Ovary (tissue), 9 donors: ENCODE measurements around the gene TPCN2. TPM values are rescaled to one million over a fixed set of nuclear protein-coding genes. Genes with fewer than 3 reads are reported as not detected.
A peak's percentile ranks its signal among the peaks of the same experiment; 100 is the strongest.

Experiments
- DNase-seq, 5 donors: peaks; one replicate each; pipeline ENCODE4 v3.0.0-alpha.2; 2019 to 2020
- H3K27ac ChIP-seq, 2 donors: fragments of 200-600 bp; one replicate each; pipeline versions ENCODE4 v1.5.1 to v1.8.0; 2019 to 2022
- H3K27me3 ChIP-seq: fragments of 200-600 bp; one replicate; pipeline ENCODE4 v1.8.0; 2022
- H3K36me3 ChIP-seq: fragments of 200-600 bp; sonication (generic); one replicate; pipeline ENCODE4 v1.5.1; 2019
- H3K4me1 ChIP-seq: one replicate; pipeline ENCODE4 v1.8.1; 2013; ENCODE audit warnings: mild to moderate bottlenecking, moderate library complexity; ENCODE audit not compliant: insufficient read depth
- H3K4me3 ChIP-seq: fragments of 200-600 bp; sonication (generic); one replicate; pipeline ENCODE4 v1.5.1; 2017
- H3K9me3 ChIP-seq, 2 donors: fragments of 200-600 bp in 1 of 2; sonication (generic) in 1 of 2; one replicate each; pipeline versions ENCODE4 v1.5.1 to v1.8.1; 2013 to 2019; ENCODE audit warnings: mild to moderate bottlenecking in 1 of 2, moderate library complexity in 1 of 2
- EP300 ChIP-seq: sonication (generic); formaldehyde crosslinking; IDR thresholded peaks from one replicate; pipeline ENCODE4 v1.6.1; 2017; ENCODE audit warnings: antibody characterized with exemption
- POLR2A ChIP-seq: fragments of 450-650 bp; IDR thresholded peaks from one replicate; pipeline ENCODE4 v1.6.1; 2017; ENCODE audit warnings: antibody characterized with exemption, mild to moderate bottlenecking, moderate library complexity
- WGBS, 3 donors: extraction: QIAGEN DNeasy Blood & Tissue Kit in 1 of 3; methylation state at CpG; one replicate each; pipeline versions ENCODE4 v1.1.5 to v1.1.7; 2013 to 2017; 5-methylcytosine and 5-hydroxymethylcytosine counted together
- intact Hi-C, 4 donors: fragments of 100-400 bp; cut with DNase I; formaldehyde crosslinking; loops; one replicate each; pipeline versions ENCODE4 v1.11.0 to v1.15.1; 2022 to 2023
- polyA plus RNA-seq, 2 donors: library from polyadenylated mRNA; stranded (reverse); fragments of 200-250 nt in 1 of 2; fragments of 350-450 nt in 1 of 2; fragmentation: Illumina TruSeq in 1 of 2; extraction: RNeasy Lipid Tissue Mini Kit (QIAGEN cat#74804) in 1 of 2; gene quantifications; one replicate each; pipeline ENCODE4 v1.2.3, GENCODE V29; 2013 to 2014
- total RNA-seq, 7 donors: library from RNA; depleted of rRNA in 2 of 7; stranded (reverse); fragments of >200 nt in 2 of 7; fragmentation: NEBNext Ultra II Directional in 3 of 7; extraction: Animal tissue kit (Norgen Biotek cat#: 25700) in 3 of 7; gene quantifications; one replicate each; pipeline versions ENCODE4 v1.1.0 to v1.2.4, GENCODE V29; 2016 to 2023
- TF ChIP-seq, protein P1 (sequence below), 3 donors: fragments of 450-650 bp in 2 of 3; fragments of 200-600 bp in 1 of 3; IDR thresholded peaks; one replicate each; pipeline versions ENCODE4 v1.5.1 to v1.8.0; 2016 to 2022; ENCODE audit warnings: antibody characterized with exemption in 3 of 3, mild to moderate bottlenecking in 1 of 3
- donor health status: DM: no; HTN: no; CAD: no; lungs with moderate emphysema.
- donor health status: DM: no; HTN: no; CAD: no.
- donor health status: Bipolar disorder and iron deficiency.
- donor health status: DM: yes; HTN: yes; CAD: no.
- donor health status: DM: no; HTN: no; CAD: no.
- donor health status: DM: yes; HTN: yes; CAD: no.

Gene TPCN2
- total and polyA plus RNA-seq, 9 donors, result 6.5 to 35.7 (median 23.3) TPM

DNA sequence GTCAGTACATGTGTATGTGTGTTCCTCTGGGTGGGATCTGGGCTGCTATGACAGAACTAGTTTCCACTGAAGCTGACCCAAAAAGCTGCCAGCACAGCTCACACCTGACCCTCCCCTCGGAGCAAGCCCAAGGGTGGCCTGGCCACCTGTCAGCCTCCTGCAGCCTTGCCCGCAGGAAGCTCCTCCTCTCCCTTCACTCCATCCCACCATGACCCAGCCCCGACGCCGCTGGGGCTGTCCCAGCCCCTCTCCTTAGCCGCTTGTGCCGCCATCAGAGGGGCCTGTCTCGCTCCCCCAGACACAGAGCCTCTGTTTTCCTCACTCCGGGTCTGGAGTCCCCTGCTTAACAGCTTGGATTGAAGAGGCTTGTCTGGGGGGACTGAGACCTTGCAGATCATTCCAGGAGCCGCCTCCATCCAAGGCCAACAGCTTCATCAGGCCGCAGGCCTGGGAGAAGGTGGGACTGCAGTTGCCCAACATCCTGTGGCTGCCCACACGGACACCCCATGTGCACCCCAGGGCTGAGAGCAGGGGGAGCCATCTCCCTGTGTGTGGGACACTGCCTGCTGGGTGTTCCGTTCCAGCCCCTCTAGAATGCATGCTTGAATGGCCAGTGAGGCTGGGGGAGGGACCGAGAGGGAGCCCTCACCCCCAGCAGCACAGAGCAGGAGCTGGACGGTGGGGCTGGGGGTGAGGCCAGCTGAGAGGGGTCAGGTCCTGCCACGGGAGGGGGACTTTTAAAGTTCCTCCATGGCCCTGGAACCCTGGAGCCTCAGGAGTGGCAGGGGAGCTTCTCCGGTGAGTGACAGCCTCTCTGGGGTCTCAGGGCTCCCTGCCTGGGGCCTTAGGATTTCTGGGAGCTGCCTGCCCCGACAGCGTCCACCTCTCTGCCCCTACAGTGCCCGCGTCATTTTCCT lies 36.4 kb upstream of the TPCN2 start:
- Histone ChIP-seq H3K27ac (peak overlapping the region; percentile 86 to 90), H3K4me3 (peak overlapping the region; percentile 67), H3K4me1 (peaks cover 38% of the 10 kb centered on the region), H3K9me3 (no peaks in the 10 kb centered on the region), H3K36me3 (no peaks in the 10 kb centered on the region), H3K27me3 (no peaks in the 10 kb centered on the region)
- DNase-seq, result peak; percentile 59 to 71 (median 65)
- intact Hi-C loops, result loop anchor here (2.0 to 10.0 kb wide), 4 partner anchors 35 to 168 kb away; partner anchors contain the start of genes TPCN2 (in 4 of the 4) and CPT1A (in 1 of the 4)
- TF ChIP-seq POLR2A (peak; percentile 7), EP300 (no peak)
- TF ChIP-seq, protein P1, sequence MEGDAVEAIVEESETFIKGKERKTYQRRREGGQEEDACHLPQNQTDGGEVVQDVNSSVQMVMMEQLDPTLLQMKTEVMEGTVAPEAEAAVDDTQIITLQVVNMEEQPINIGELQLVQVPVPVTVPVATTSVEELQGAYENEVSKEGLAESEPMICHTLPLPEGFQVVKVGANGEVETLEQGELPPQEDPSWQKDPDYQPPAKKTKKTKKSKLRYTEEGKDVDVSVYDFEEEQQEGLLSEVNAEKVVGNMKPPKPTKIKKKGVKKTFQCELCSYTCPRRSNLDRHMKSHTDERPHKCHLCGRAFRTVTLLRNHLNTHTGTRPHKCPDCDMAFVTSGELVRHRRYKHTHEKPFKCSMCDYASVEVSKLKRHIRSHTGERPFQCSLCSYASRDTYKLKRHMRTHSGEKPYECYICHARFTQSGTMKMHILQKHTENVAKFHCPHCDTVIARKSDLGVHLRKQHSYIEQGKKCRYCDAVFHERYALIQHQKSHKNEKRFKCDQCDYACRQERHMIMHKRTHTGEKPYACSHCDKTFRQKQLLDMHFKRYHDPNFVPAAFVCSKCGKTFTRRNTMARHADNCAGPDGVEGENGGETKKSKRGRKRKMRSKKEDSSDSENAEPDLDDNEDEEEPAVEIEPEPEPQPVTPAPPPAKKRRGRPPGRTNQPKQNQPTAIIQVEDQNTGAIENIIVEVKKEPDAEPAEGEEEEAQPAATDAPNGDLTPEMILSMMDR (IDR thresholded peaks at IDR 0.05), result peak in 1 of 3 donors; percentile 15
- 3 to 7% (median 6%) methylated on average over 17 to 21 of the region's 21 CpGs for WGBS, 3 donors

DNA sequence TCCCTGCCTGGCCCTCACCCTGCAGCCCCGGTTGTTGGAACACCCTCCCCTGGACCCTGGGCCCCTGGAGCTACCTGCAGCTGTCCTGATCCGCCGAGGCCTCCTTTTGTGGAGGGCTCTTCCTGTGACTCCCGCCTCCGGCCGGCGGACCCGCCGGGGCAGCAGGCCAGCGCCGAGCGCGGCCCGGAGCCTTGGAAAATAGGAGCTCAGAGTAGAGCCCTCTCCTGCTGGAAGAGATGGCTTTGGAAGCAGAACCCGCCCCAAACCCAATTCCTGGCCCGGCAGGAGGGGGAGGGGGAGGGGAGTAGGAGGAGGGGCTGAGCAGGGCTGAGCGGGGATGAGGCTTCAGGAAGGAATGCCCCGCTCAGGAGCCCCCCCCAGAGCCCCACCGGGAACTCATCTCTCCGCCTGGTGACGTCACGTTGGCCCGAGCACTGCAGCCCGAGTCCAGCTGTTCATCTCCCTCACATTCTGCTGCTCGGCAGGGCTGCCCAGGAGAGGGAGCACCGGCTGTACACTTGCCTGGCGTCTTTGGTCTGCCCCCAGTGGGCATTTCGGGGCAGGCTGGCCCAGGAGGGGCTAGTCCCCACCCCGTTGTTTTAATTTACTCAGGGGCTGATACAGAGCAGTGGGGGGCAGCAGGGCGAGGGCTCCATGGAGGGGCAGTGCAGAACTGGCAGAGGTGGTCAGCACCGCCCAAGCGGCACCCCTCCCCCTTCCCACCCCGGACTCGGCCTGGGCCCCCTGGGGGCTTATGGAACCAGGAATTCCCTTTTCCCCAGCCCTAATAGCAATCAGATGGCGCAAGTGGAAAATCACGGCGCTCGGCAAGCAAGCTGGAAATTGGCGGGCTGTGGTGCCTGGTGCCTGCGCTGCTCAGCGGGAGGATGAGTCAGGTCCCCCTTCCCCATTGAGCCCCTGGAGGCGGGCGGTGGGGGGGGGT lies 35.5 kb upstream of the TPCN2 start, which contains the start of gene MRGPRF:
Gene MRGPRF (minus strand): TSS at position 238 of the 943 bp plus-strand sequence. CDS start 3,345 bp downstream, outside the sequence.
- Histone ChIP-seq H3K9me3 (no peaks in the 10 kb centered on the region), H3K27ac (peak within 1 kb of the TSS; percentile 86 to 90), H3K4me1 (peaks cover 32% of the 10 kb centered on the region), H3K4me3 (peak within 1 kb of the TSS; percentile 67), H3K36me3 (no peaks in the 10 kb centered on the region), H3K27me3 (no peaks in the 10 kb centered on the region)
- TF ChIP-seq POLR2A (peak; percentile 51), EP300 (peak; percentile 51)
- TF ChIP-seq, protein P1 (IDR thresholded peaks at IDR 0.05), result peak in 2 of 3 donors; percentile 58 to 63
- intact Hi-C loops, result loop anchor here (2.0 to 10.0 kb wide), 4 partner anchors 34 to 168 kb away; partner anchors contain the start of genes TPCN2 (in 4 of the 4) and CPT1A (in 1 of the 4)
- WGBS, 3 donors, result 1 to 3% (median 1%) methylated on average over 43 of the region's 43 CpGs
- peak; percentile 95 to 97 (median 95) for DNase-seq

DNA sequence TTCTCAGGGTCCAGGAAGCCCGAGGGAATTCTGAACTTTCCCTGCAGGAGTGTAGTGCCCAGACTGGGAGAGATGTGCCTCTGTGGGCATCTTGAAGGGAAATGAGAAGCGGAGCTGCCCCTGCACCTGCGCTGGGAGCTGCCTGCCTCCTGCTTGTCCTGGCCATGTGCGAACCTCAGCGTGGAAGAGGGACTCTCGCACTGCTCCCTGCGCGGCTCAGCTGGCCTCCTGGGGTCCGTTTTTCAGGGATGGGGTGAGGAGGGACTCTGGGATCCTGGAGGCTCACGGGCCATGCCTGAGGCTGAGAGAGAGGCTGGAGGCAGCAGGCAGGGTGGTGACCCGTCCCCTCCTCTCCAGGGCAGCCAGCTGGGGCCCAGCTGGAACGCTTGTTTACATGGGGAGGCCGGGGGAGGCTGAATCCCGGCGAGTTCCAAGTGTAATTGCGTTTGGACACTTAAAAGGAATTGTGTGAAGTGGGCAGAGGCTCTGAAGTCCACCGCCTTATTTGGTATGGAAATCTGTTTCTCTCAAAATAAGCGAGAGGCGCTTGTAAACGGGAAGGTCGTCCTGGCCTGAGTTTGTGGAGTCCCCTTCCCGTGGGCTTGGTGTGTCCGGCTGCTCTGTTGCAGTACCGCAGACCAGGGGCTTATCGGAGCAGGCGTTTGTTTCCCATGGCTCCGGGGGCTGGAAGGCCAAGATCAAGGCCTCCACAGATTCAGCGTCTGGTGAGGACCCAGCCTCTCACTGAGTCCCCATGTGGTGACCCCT lies 34.5 kb upstream of the TPCN2 start:
- no peaks in the 10 kb centered on the region for H3K9me3 ChIP-seq
- peak overlapping the region; percentile 86 to 90 for H3K27ac ChIP-seq
- H3K4me1 ChIP-seq, result peaks cover 25% of the 10 kb centered on the region
- no peaks in the 10 kb centered on the region for H3K36me3 ChIP-seq
- intact Hi-C loops, result loop anchor here (5.0 to 10.0 kb wide), 3 partner anchors 33 to 169 kb away; partner anchors contain the start of genes TPCN2 (in 3 of the 4) and CPT1A (in 1 of the 4)
- peak; percentile 84 to 92 (median 89) for DNase-seq
- WGBS, 3 donors, result 3 to 18% (median 6%) methylated on average over 28 of the region's 28 CpGs
- peak overlapping the region; percentile 67 for H3K4me3 ChIP-seq
- TF ChIP-seq, protein P1 (IDR thresholded peaks at IDR 0.05), result no peak
- TF ChIP-seq POLR2A, result no peak
- no peak for TF ChIP-seq EP300
- H3K27me3 ChIP-seq, result no peaks in the 10 kb centered on the region
